SK-N-SH treated with all-trans-retinoic acid at 6 μM for 48 hours (cell line): ENCODE measurements around the gene GUCY1B1.

ENCODE experiments used
- ATAC-seq: fragments of 200-7000 bp; cut with Tn5 transposase; 3 replicates; pipeline ENCODE4 v1.9.1; 2020; ENCODE audit warnings: mild to moderate bottlenecking, moderate library complexity
- BACH2 ChIP-seq: fragments of 250-450 bp; sonication (Bioruptor Pico); IDR thresholded peaks from 2 replicates; pipeline ENCODE4 v1.9.0; 2021; ENCODE audit warnings: mild to moderate bottlenecking, borderline replicate concordance
- CSRNP3 ChIP-seq: fragments of 250-450 bp; sonication (Bioruptor Pico); IDR thresholded peaks from 2 replicates; pipeline ENCODE4 v1.5.1; 2021; ENCODE audit warnings: mild to moderate bottlenecking, moderate library complexity
- ESRRG ChIP-seq: fragments of 250-450 bp; sonication (Bioruptor Pico); IDR thresholded peaks from 2 replicates; pipeline ENCODE4 v1.6.1; 2021; ENCODE audit warnings: mild to moderate bottlenecking
- GLIS3 ChIP-seq: fragments of 250-450 bp; sonication (Bioruptor Pico); IDR thresholded peaks from 2 replicates; pipeline ENCODE4 v1.5.0; 2020; ENCODE audit warnings: mild to moderate bottlenecking, moderate library complexity
- ISL1 ChIP-seq: fragments of 250-450 bp; sonication (Bioruptor Pico); IDR thresholded peaks from 2 replicates; pipeline ENCODE4 v2.1.2; 2022; ENCODE audit warnings: mild to moderate bottlenecking, moderate library complexity
- OSR1 ChIP-seq: fragments of 250-450 bp; sonication (Bioruptor Pico); IDR thresholded peaks from 2 replicates; pipeline ENCODE4 v1.8.0; 2022; ENCODE audit warnings: moderate library complexity, mild to moderate bottlenecking, inconsistent platforms
- PATZ1 ChIP-seq: fragments of 250-450 bp; sonication (Bioruptor Pico); IDR thresholded peaks from 2 replicates; pipeline ENCODE4 v1.8.0; 2020; ENCODE audit warnings: mild to moderate bottlenecking, moderate library complexity, borderline replicate concordance
- POU6F1 ChIP-seq: fragments of 250-450 bp; sonication (Bioruptor Pico); IDR thresholded peaks from 2 replicates; pipeline ENCODE4 v1.8.0; 2021; ENCODE audit warnings: low read depth, mild to moderate bottlenecking, moderate library complexity, borderline replicate concordance
- RARB ChIP-seq: fragments of 250-450 bp; sonication (Bioruptor Pico); IDR thresholded peaks from 2 replicates; pipeline ENCODE4 v1.8.0; 2021; ENCODE audit warnings: mild to moderate bottlenecking, moderate library complexity
- SNAI2 ChIP-seq: fragments of 250-450 bp; sonication (Bioruptor Pico); IDR thresholded peaks from 2 replicates; pipeline ENCODE4 v1.5.0; 2020; ENCODE audit warnings: mild to moderate bottlenecking, moderate library complexity
- TCF4 ChIP-seq: fragments of 250-450 bp; sonication (Bioruptor Pico); IDR thresholded peaks from 2 replicates; pipeline ENCODE4 v1.8.0; 2021; ENCODE audit warnings: mild to moderate bottlenecking, moderate library complexity, borderline replicate concordance
- TOX ChIP-seq: fragments of 250-450 bp; sonication (Bioruptor Pico); IDR thresholded peaks from 2 replicates; pipeline ENCODE4 v1.8.0; 2021; ENCODE audit warnings: mild to moderate bottlenecking, moderate library complexity, borderline replicate concordance
- ZC3H10 ChIP-seq: fragments of 250-450 bp; sonication (Bioruptor Pico); IDR thresholded peaks from 2 replicates; pipeline ENCODE4 v1.5.1; 2021; ENCODE audit warnings: mild to moderate bottlenecking, moderate library complexity
- ZFP3 ChIP-seq: fragments of 250-450 bp; sonication (Bioruptor Pico); IDR thresholded peaks from 2 replicates; pipeline ENCODE4 v1.5.0; 2020; ENCODE audit warnings: mild to moderate bottlenecking, moderate library complexity
- ZFP30 ChIP-seq: fragments of 450-650 bp; formaldehyde crosslinking; IDR thresholded peaks from 2 replicates; pipeline ENCODE4 v1.5.0; 2022; ENCODE audit warnings: mild to moderate bottlenecking, moderate library complexity
- ZNF565 ChIP-seq: fragments of 450-650 bp; formaldehyde crosslinking; conservative IDR thresholded peaks from 2 replicates; pipeline ENCODE4 v1.5.0; 2020; ENCODE audit warnings: low read depth, mild to moderate bottlenecking, moderate library complexity
- ZNF70 ChIP-seq: fragments of 450-650 bp; formaldehyde crosslinking; IDR thresholded peaks from 2 replicates; pipeline ENCODE4 v1.5.0; 2020; ENCODE audit warnings: mild to moderate bottlenecking, moderate library complexity
- ZNF8 ChIP-seq: fragments of 450-650 bp; formaldehyde crosslinking; IDR thresholded peaks from 2 replicates; pipeline ENCODE4 v1.5.0; 2020; ENCODE audit warnings: mild to moderate bottlenecking, moderate library complexity
- TF ChIP-seq, protein P1 (sequence below): fragments of 250-450 bp; sonication (Bioruptor Pico); IDR thresholded peaks from 2 replicates; pipeline ENCODE4 v1.5.0; 2020; ENCODE audit warnings: mild to moderate bottlenecking, moderate library complexity
- TF ChIP-seq, protein P2 (sequence below): fragments of 250-450 bp; sonication (Bioruptor Pico); IDR thresholded peaks from 2 replicates; pipeline ENCODE4 v1.5.1; 2020; ENCODE audit warnings: low read depth, mild to moderate bottlenecking, moderate library complexity

The GUCY1B1 gene

DNA sequence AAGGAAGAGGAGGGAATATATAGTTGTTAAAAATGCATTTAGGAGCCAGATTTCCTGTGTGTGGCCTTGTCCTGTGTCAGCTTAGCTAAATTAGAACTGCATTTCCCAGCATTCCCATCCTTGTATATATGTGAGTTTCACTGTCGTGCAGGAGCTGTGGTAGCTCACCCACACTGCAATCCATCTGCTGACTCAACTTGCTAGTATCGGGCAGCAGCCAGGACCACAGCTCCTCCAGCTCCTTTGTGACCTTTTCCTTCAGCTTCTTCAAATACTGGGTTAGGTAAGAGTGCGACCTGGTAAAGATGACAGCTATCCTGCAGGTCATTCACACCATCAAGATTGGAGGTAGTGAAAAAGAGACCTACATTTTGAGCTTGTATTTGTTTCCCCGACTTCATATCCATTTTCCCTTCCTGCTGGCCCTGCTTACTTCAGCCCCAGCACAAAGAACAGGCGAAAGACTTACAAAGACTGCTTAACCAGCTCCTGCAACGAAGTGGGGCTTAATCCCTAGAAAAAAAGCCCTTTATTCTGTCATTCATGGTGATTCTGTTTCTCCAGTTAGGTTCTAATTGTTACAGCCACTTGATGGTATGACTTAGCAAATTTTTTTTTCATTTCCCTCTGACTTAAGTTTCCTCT lies 95.9 kb downstream of the GUCY1B1 start:
- peak; percentile 32; the same call in 1 of the 3 replicates for ATAC-seq
- TF ChIP-seq SNAI2 (CRISPR knock-in tag) (no peak), GLIS3 (CRISPR knock-in tag) (no peak), ZFP3 (CRISPR knock-in tag) (no peak), ZNF8 (no peak), BACH2 (CRISPR knock-in tag) (no peak), PATZ1 (no peak)
- TF ChIP-seq, protein P1, sequence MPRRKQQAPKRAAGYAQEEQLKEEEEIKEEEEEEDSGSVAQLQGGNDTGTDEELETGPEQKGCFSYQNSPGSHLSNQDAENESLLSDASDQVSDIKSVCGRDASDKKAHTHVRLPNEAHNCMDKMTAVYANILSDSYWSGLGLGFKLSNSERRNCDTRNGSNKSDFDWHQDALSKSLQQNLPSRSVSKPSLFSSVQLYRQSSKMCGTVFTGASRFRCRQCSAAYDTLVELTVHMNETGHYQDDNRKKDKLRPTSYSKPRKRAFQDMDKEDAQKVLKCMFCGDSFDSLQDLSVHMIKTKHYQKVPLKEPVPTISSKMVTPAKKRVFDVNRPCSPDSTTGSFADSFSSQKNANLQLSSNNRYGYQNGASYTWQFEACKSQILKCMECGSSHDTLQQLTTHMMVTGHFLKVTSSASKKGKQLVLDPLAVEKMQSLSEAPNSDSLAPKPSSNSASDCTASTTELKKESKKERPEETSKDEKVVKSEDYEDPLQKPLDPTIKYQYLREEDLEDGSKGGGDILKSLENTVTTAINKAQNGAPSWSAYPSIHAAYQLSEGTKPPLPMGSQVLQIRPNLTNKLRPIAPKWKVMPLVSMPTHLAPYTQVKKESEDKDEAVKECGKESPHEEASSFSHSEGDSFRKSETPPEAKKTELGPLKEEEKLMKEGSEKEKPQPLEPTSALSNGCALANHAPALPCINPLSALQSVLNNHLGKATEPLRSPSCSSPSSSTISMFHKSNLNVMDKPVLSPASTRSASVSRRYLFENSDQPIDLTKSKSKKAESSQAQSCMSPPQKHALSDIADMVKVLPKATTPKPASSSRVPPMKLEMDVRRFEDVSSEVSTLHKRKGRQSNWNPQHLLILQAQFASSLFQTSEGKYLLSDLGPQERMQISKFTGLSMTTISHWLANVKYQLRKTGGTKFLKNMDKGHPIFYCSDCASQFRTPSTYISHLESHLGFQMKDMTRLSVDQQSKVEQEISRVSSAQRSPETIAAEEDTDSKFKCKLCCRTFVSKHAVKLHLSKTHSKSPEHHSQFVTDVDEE (CRISPR knock-in tag): no peak

DNA sequence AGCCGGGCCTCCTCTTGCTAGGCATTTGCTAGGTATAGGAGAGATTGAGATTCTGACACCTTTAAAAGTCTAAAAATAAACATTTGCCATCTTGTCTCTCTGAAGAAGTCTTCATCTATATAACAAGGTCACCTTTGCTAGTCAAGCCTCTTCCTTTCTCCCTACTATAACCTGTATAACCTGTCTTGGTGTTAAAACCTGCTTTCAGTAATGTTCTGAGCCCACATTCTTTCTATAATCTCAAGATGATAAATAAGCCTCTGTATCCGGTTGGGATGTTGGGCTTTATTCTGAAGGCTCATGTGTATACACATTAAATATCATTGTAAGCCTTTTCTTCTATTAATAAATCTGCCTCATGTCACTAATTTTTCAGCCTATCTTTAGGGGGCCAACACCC lies 97.1 kb downstream of the GUCY1B1 start:
- ATAC-seq: no peak
- TF ChIP-seq RARB (CRISPR knock-in tag): no peak
- TF ChIP-seq OSR1 (CRISPR knock-in tag): no peak
- no peak for TF ChIP-seq TOX
- no peak for TF ChIP-seq ISL1 (CRISPR knock-in tag)
- TF ChIP-seq, protein P1 (CRISPR knock-in tag): no peak
- no peak for TF ChIP-seq ZNF8
- no peak for TF ChIP-seq ZFP3 (CRISPR knock-in tag)
- no peak for TF ChIP-seq ESRRG (CRISPR knock-in tag)
- no peak for TF ChIP-seq ZC3H10 (CRISPR knock-in tag)
- TF ChIP-seq, protein P2, sequence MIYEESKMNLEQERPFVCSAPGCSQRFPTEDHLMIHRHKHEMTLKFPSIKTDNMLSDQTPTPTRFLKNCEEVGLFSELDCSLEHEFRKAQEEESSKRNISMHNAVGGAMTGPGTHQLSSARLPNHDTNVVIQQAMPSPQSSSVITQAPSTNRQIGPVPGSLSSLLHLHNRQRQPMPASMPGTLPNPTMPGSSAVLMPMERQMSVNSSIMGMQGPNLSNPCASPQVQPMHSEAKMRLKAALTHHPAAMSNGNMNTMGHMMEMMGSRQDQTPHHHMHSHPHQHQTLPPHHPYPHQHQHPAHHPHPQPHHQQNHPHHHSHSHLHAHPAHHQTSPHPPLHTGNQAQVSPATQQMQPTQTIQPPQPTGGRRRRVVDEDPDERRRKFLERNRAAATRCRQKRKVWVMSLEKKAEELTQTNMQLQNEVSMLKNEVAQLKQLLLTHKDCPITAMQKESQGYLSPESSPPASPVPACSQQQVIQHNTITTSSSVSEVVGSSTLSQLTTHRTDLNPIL (CRISPR knock-in tag): no peak
- TF ChIP-seq GLIS3 (CRISPR knock-in tag): no peak
- TF ChIP-seq ZFP30: no peak
- no peak for TF ChIP-seq CSRNP3 (CRISPR knock-in tag)
- no peak for TF ChIP-seq ZNF565 (CRISPR knock-in tag)
- no peak for TF ChIP-seq POU6F1
- no peak for TF ChIP-seq PATZ1
- no peak for TF ChIP-seq SNAI2 (CRISPR knock-in tag)
- no peak for TF ChIP-seq ZNF70 (CRISPR knock-in tag)
- no peak for TF ChIP-seq TCF4 (CRISPR knock-in tag)
